ENCODE measurements around the gene THSD7A. TPM values are rescaled to one million over a fixed set of nuclear protein-coding genes. Genes with fewer than 3 reads are reported as not detected.

THSD7A gene
- total and polyA plus RNA-seq, 2 of the 8 experiments (the other 6 are each of a cell fraction or from before 2014, with no cell fraction given), result 0.44 to 1.2 TPM

GRCh38 chr7:11587048-11587447 lies 244.9 kb downstream of the THSD7A start:
- Histone ChIP-seq H3K79me1 (ENCODE audit: low read depth, low read length) (no peaks in the 10 kb centered on the region), H3K18ac (ENCODE audit: extremely low read depth, low read length) (no peak overlapping the region), H2AK5ac (ENCODE audit: low read depth, low read length) (no peak overlapping the region), H4K5ac (ENCODE audit: insufficient read length, low read depth, low read length) (no peak overlapping the region), H3K9me3 (ENCODE audit: insufficient read depth in 2 of 2, low read depth in 1 of 2, low read length in 1 of 2) (no peaks in the 10 kb centered on the region), H4K20me1 (replicated peaks in 1 of 2; ENCODE audit: control insufficient read depth in 1 of 2, insufficient read depth in 2 of 2, low read length in 2 of 2) (no peaks in the 10 kb centered on the region), H2BK12ac (ENCODE audit: low read depth, low read length) (no peak overlapping the region), H3K36me3 (ENCODE audit: control insufficient read depth in 2 of 4, insufficient read depth in 4 of 4, low read length in 3 of 4) (no peaks in the 10 kb centered on the region), H3K4ac (replicated peaks; ENCODE audit: insufficient read length, low read depth, low read length) (no peak overlapping the region), H2BK120ac (replicated peaks; ENCODE audit: low read depth, low read length) (no peak overlapping the region), H2BK15ac (ENCODE audit: low read length) (no peak overlapping the region), H2AFZ (ENCODE audit: low read length) (no peak overlapping the region), H4K91ac (replicated peaks; ENCODE audit: insufficient read length, low read length) (no peak overlapping the region), H3K9ac (replicated peaks in 1 of 4; ENCODE audit: extremely low read depth in 1 of 4, low read depth in 3 of 4, low read length in 3 of 4) (no peak overlapping the region), H3K27me3 (replicated peaks in 1 of 4; ENCODE audit: control insufficient read depth in 3 of 4, extremely low read depth in 1 of 4, insufficient read depth in 3 of 4, low read length in 3 of 4) (no peaks in the 10 kb centered on the region), H3K4me3 (ENCODE audit: extremely low read depth in 1 of 4, insufficient read depth in 2 of 4, low read depth in 3 of 4, low read length in 4 of 4) (no peak overlapping the region), H3K56ac (replicated peaks; ENCODE audit: insufficient read length, low read depth, low read length) (no peak overlapping the region), H2BK5ac (ENCODE audit: low read depth, low read length) (no peak overlapping the region), H2BK20ac (ENCODE audit: low read length) (no peak overlapping the region), H3K79me2 (ENCODE audit: control insufficient read depth in 1 of 2, insufficient read depth in 2 of 2, low read length in 2 of 2) (no peaks in the 10 kb centered on the region), H3K27ac (ENCODE audit: low read depth, low read length) (no peak overlapping the region), H3K23ac (ENCODE audit: insufficient read length) (no peak overlapping the region), H3K4me1 (replicated peaks in 1 of 4; ENCODE audit: control insufficient read depth in 3 of 4, insufficient read depth in 4 of 4, low read length in 3 of 4) (no peaks in the 10 kb centered on the region), H4K8ac (ENCODE audit: extremely low read depth, insufficient read depth, low read length) (no peak overlapping the region), H3K23me2 (ENCODE audit: low read depth, low read length) (no peaks in the 10 kb centered on the region; the same call in 1 of the 2 replicates), H3K4me2 (ENCODE audit: insufficient read depth in 1 of 2, low read depth in 2 of 2, low read length in 2 of 2) (no peak overlapping the region), H3K14ac (ENCODE audit: insufficient read length) (no peak overlapping the region)
- ChIA-PET POLR2A (ENCODE audit: partially characterized antibody) (no interaction called here), CTCF (ENCODE audit: partially characterized antibody) (no interaction called here)
- 97% methylated on average over 2 of the region's 2 CpGs; no CpG with 5 or more reads in 1 of the 2 experiments for WGBS, 2 experiments (ENCODE audit: extremely low coverage in 1 of 2, insufficient coverage in 1 of 2, insufficient read length in 1 of 2, insufficient replicate concordance in 2 of 2, low coverage in 1 of 2, low lambda C conversion rate in 2 of 2, missing lambda C conversion rate in 1 of 2)
- FAIRE-seq (no peak), DNase-seq (ENCODE audit: low read depth in 1 of 2, low spot score in 2 of 2) (no peak)
- TF ChIP-seq NRF1 (IDR thresholded peaks at IDR 0.05; ENCODE audit: low read depth, low read length) (no peak), SP2 (IDR thresholded peaks at IDR 0.05; ENCODE audit: low read length) (no peak), E2F6 (IDR thresholded peaks at IDR 0.05) (no peak), ATF3 (IDR thresholded peaks at IDR 0.05; ENCODE audit: insufficient read depth, low read depth, low read length) (no peak), CEBPB (IDR thresholded peaks at IDR 0.05; ENCODE audit: low read depth, low read length) (no peak), CTBP2 (IDR thresholded peaks at IDR 0.05; ENCODE audit: borderline replicate concordance, insufficient read depth, insufficient read length, low read length) (no peak), CBX8 (IDR thresholded peaks at IDR 0.05; ENCODE audit: borderline replicate concordance, low read depth, low read length) (no peak), POU5F1 (IDR thresholded peaks at IDR 0.05; ENCODE audit: low read depth, low read length) (no peak), TCF12 (IDR thresholded peaks at IDR 0.05; ENCODE audit: low read depth, low read length) (no peak), GABPA (IDR thresholded peaks at IDR 0.05; ENCODE audit: borderline replicate concordance, insufficient read depth, low read length) (no peak), NANOG (IDR thresholded peaks at IDR 0.05; ENCODE audit: insufficient read depth, low read depth, low read length, poor library complexity, severe bottlenecking) (no peak), CHD1 (IDR thresholded peaks at IDR 0.05; ENCODE audit: low read depth, low read length) (no peak), RNF2 (IDR thresholded peaks at IDR 0.05; ENCODE audit: borderline replicate concordance, low read depth, low read length, missing control alignments, poor library complexity, severe bottlenecking) (no peak)

All from H1 (cell line).